ENCODE measurements around the gene AK5. TPM values are rescaled to one million over a fixed set of nuclear protein-coding genes. Genes with fewer than 3 reads are reported as not detected.

AK5 gene
- polyA plus RNA-seq, 2 of the 4 experiments (the other 2 are of a cell fraction): 4.9 to 6.1 TPM

DNA sequence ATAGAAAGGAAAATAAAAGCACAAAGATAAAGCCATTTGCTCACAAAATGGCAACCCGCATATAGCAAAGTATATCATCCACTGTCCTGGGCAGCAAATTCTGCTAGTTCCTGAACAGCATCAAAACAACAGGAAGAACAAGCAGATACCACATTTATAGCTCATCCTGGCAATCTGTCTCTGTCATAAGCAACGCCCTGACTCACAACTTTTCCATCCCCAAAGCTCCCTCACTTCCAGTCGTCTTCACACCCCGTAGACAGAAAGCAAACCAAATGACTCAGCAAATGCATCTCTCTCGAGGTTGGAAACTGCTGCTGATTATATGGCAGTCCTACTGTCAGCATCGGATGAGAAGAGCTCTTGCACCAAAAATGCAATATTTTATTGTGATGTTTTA, 65.8 kb downstream of the AK5 start:
- FAIRE-seq: peak; percentile 80
- peak overlapping the region; percentile 58 for H3K4me2 ChIP-seq
- peak overlapping the region; percentile 69 to 84 for H3K27ac ChIP-seq
- TF ChIP-seq, protein P1, sequence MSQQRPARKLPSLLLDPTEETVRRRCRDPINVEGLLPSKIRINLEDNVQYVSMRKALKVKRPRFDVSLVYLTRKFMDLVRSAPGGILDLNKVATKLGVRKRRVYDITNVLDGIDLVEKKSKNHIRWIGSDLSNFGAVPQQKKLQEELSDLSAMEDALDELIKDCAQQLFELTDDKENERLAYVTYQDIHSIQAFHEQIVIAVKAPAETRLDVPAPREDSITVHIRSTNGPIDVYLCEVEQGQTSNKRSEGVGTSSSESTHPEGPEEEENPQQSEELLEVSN (IDR thresholded peaks at IDR 0.05; ENCODE audit: borderline replicate concordance, low read depth): 0 out of 2 replicates have a peak, but pooled peaks have one; percentile 34
- TF ChIP-seq EP300 (IDR thresholded peaks at IDR 0.05): peak in 1 of 2 experiments; percentile 27; a peak in 1 of 5 replicates
- no peak for TF ChIP-seq FOSB (CRISPR knock-in tag; IDR thresholded peaks at IDR 0.05)
- TF ChIP-seq NPAS2 (CRISPR knock-in tag; IDR thresholded peaks at IDR 0.05; ENCODE audit: borderline replicate concordance): no peak
- TF ChIP-seq MAFK (IDR thresholded peaks at IDR 0.05; ENCODE audit: partially characterized antibody): peak; percentile 99
- no peak for TF ChIP-seq PHF8 (IDR thresholded peaks at IDR 0.05; ENCODE audit: borderline replicate concordance, low read depth)
- peak; percentile 99 for TF ChIP-seq HOXB5 (CRISPR knock-in tag; IDR thresholded peaks at IDR 0.05)
- no peak for TF ChIP-seq RFX5 (IDR thresholded peaks at IDR 0.05)
- no peak for TF ChIP-seq EHMT2 (IDR thresholded peaks at IDR 0.05; ENCODE audit: low read depth)
- TF ChIP-seq CHD4 (IDR thresholded peaks at IDR 0.05; ENCODE audit: borderline replicate concordance): no peak
- TF ChIP-seq RARB (CRISPR knock-in tag; IDR thresholded peaks at IDR 0.05): no peak
- no peak for TF ChIP-seq ELK1 (IDR thresholded peaks at IDR 0.05; ENCODE audit: low read depth, low read length)
- TF ChIP-seq HOXB13 (CRISPR knock-in tag; IDR thresholded peaks at IDR 0.05; ENCODE audit: low read depth): peak; percentile 67; the same call in 1 of the 2 replicates
- no peak for TF ChIP-seq POLR2A (IDR thresholded peaks at IDR 0.05; ENCODE audit: low read length)
- TF ChIP-seq, protein P2, sequence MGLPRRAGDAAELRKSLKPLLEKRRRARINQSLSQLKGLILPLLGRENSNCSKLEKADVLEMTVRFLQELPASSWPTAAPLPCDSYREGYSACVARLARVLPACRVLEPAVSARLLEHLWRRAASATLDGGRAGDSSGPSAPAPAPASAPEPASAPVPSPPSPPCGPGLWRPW (IDR thresholded peaks at IDR 0.05): no peak
- no peak for TF ChIP-seq CBX2 (IDR thresholded peaks at IDR 0.05; ENCODE audit: borderline replicate concordance, low read depth)
- no peak for TF ChIP-seq NR3C1 (IDR thresholded peaks at IDR 0.05)
- TF ChIP-seq, protein P3, sequence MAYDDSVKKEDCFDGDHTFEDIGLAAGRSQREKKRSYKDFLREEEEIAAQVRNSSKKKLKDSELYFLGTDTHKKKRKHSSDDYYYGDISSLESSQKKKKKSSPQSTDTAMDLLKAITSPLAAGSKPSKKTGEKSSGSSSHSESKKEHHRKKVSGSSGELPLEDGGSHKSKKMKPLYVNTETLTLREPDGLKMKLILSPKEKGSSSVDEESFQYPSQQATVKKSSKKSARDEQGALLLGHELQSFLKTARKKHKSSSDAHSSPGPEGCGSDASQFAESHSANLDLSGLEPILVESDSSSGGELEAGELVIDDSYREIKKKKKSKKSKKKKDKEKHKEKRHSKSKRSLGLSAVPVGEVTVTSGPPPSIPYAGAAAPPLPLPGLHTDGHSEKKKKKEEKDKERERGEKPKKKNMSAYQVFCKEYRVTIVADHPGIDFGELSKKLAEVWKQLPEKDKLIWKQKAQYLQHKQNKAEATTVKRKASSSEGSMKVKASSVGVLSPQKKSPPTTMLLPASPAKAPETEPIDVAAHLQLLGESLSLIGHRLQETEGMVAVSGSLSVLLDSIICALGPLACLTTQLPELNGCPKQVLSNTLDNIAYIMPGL (CRISPR knock-in tag; IDR thresholded peaks at IDR 0.05; ENCODE audit: borderline replicate concordance): no peak
- no peak for TF ChIP-seq BCL3 (IDR thresholded peaks at IDR 0.05)
- TF ChIP-seq JUN (IDR thresholded peaks at IDR 0.05): peak in 1 of 2 experiments; percentile 55; a peak in 2 of 5 replicates
- TF ChIP-seq GATA3 (IDR thresholded peaks at IDR 0.05; ENCODE audit: borderline replicate concordance): peak; percentile 47; the same call in 1 of the 2 replicates
- TF ChIP-seq MYC (IDR thresholded peaks at IDR 0.05; ENCODE audit: borderline replicate concordance, low read length): no peak
- no peak for TF ChIP-seq CBX8 (IDR thresholded peaks at IDR 0.05)
- TF ChIP-seq USF2 (IDR thresholded peaks at IDR 0.05): no peak
- TF ChIP-seq BHLHE40 (IDR thresholded peaks at IDR 0.05; ENCODE audit: low read depth, low read length): no peak
- TF ChIP-seq, protein P4, sequence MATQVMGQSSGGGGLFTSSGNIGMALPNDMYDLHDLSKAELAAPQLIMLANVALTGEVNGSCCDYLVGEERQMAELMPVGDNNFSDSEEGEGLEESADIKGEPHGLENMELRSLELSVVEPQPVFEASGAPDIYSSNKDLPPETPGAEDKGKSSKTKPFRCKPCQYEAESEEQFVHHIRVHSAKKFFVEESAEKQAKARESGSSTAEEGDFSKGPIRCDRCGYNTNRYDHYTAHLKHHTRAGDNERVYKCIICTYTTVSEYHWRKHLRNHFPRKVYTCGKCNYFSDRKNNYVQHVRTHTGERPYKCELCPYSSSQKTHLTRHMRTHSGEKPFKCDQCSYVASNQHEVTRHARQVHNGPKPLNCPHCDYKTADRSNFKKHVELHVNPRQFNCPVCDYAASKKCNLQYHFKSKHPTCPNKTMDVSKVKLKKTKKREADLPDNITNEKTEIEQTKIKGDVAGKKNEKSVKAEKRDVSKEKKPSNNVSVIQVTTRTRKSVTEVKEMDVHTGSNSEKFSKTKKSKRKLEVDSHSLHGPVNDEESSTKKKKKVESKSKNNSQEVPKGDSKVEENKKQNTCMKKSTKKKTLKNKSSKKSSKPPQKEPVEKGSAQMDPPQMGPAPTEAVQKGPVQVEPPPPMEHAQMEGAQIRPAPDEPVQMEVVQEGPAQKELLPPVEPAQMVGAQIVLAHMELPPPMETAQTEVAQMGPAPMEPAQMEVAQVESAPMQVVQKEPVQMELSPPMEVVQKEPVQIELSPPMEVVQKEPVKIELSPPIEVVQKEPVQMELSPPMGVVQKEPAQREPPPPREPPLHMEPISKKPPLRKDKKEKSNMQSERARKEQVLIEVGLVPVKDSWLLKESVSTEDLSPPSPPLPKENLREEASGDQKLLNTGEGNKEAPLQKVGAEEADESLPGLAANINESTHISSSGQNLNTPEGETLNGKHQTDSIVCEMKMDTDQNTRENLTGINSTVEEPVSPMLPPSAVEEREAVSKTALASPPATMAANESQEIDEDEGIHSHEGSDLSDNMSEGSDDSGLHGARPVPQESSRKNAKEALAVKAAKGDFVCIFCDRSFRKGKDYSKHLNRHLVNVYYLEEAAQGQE (IDR thresholded peaks at IDR 0.05): no peak
- TF ChIP-seq RCOR1 (IDR thresholded peaks at IDR 0.05; ENCODE audit: low read depth, low read length): no peak
- TF ChIP-seq HEYL (CRISPR knock-in tag; IDR thresholded peaks at IDR 0.05): no peak
- no peak for TF ChIP-seq RNF2 (IDR thresholded peaks at IDR 0.05; ENCODE audit: borderline replicate concordance, low read depth)
- no peak for TF ChIP-seq ZFP36 (IDR thresholded peaks at IDR 0.05; ENCODE audit: borderline replicate concordance, partially characterized antibody)

More for the DNA sequence above, 65.8 kb downstream of the AK5 start:
- H3K9me3 ChIP-seq: no peaks in the 10 kb centered on the region
- ChIA-PET POLR2A (interaction anchor here (1.0 to 1.6 kb wide), 2 partner anchors 25 to 335 kb away, joined by 3 to 5 read pairs; partner anchors contain the start of gene ZZZ3), CTCF (interaction anchor here (1.1 kb wide), 1 partner anchor 186 kb away, joined by 3 read pairs; no protein-coding TSS in a partner anchor)
- WGBS (ENCODE audit: missing lambda C conversion rate): 6% methylated on average over 6 of the region's 6 CpGs
- DNase-seq (ENCODE audit: low read depth in 1 of 2, low spot score in 1 of 2): peak; percentile 64 to 93
- H3K4me3 ChIP-seq: no peak overlapping the region
- H3K4me1 ChIP-seq: peaks cover 36% of the 10 kb centered on the region
- peak; percentile 97 to 98 for ATAC-seq

Measured in A549 (cell line).